Natural killer cell (primary cell): ENCODE data around the gene NDUFV1. TPM values are rescaled to one million over a fixed set of nuclear protein-coding genes. Genes with fewer than 3 reads are reported as not detected.

ENCODE experiments used
- ATAC-seq, 3 donors: fragments of 150-1000 bp in 2 of 3; fragments of 200-7000 bp in 1 of 3; cut with Tn5 transposase; 1 replicate in 1 of 3; 2 replicates in 2 of 3; pipeline ENCODE4 v1.10.0; 2021; ENCODE audit warnings: mild to moderate bottlenecking in 2 of 3, moderate library complexity in 2 of 3
- DNase-seq, 2 donors: peaks; one replicate each; pipeline versions ENCODE4 v3.0.0 to v3.0.0-alpha.2; 2013 to 2021; ENCODE audit warnings: mixed read lengths in 1 of 2
- H3K27ac ChIP-seq: one replicate; pipeline ENCODE4 v1.5.1; 2013; ENCODE audit warnings: mild to moderate bottlenecking, low read length
- H3K27me3 ChIP-seq: one replicate; pipeline ENCODE4 v1.6.1; 2013; ENCODE audit warnings: low read length; ENCODE audit not compliant: control insufficient read depth, insufficient read depth
- H3K36me3 ChIP-seq: one replicate; pipeline ENCODE4 v1.6.1; 2013; ENCODE audit warnings: low read length; ENCODE audit not compliant: control insufficient read depth, insufficient read depth
- H3K4me1 ChIP-seq: one replicate; pipeline ENCODE4 v1.6.1; 2013; ENCODE audit warnings: low read length; ENCODE audit not compliant: control insufficient read depth, insufficient read depth
- H3K4me3 ChIP-seq: one replicate; pipeline ENCODE4 v1.5.1; 2013; ENCODE audit warnings: low read length
- H3K9me3 ChIP-seq: one replicate; pipeline ENCODE4 v1.6.1; 2013; ENCODE audit warnings: low read length; ENCODE audit not compliant: control insufficient read depth, insufficient read depth
- H3K27ac Mint-ChIP-seq, 2 donors: one replicate each; pipeline ENCODE4 v1.8.0; 2022; ENCODE audit warnings: mild to moderate bottlenecking in 2 of 2, mixed read lengths in 2 of 2, moderate library complexity in 1 of 2
- H3K27me3 Mint-ChIP-seq, 2 donors: one replicate each; pipeline ENCODE4 v1.8.0; 2022; ENCODE audit warnings: low read depth in 2 of 2, mixed read lengths in 2 of 2
- H3K36me3 Mint-ChIP-seq: one replicate; pipeline ENCODE4 v1.8.0; 2022; ENCODE audit warnings: mixed read lengths
- H3K4me1 Mint-ChIP-seq, 2 donors: one replicate each; pipeline ENCODE4 v1.8.0; 2022; ENCODE audit warnings: mixed read lengths in 2 of 2
- H3K4me3 Mint-ChIP-seq: one replicate; pipeline ENCODE4 v1.8.0; 2022; ENCODE audit warnings: mild to moderate bottlenecking, moderate library complexity, mixed read lengths
- H3K9me3 Mint-ChIP-seq, 2 donors: one replicate each; pipeline ENCODE4 v1.8.0; 2022; ENCODE audit warnings: mixed read lengths in 2 of 2
- WGBS: methylation state at CpG from one replicate; pipeline ENCODE4 v1.1.7; 2013; ENCODE audit warnings: missing lambda C conversion rate; ENCODE audit not compliant: insufficient coverage; 5-methylcytosine and 5-hydroxymethylcytosine counted together
- intact Hi-C: fragments of 100-400 bp; cut with micrococcal nuclease; formaldehyde crosslinking; loops from one replicate; pipeline ENCODE4 v1.14.2; 2022
- total RNA-seq, 4 donors: library from RNA; stranded (reverse); fragments of 120-200 nt in 1 of 4; gene quantifications; one replicate each; pipeline versions ENCODE4 v1.2.3 to v1.2.4, GENCODE V29; 2013 to 2022
- TF ChIP-seq, protein P1 (sequence below): fragments of 200-600 bp; IDR thresholded peaks from one replicate; pipeline ENCODE4 v1.8.0; 2022; ENCODE audit warnings: antibody characterized with exemption

The NDUFV1 gene
- total RNA-seq, 3 donors from 2014 or later (not counting 1 experiment from before 2014, with no cell fraction given) = 346 to 393 (median 360) TPM

DNA sequence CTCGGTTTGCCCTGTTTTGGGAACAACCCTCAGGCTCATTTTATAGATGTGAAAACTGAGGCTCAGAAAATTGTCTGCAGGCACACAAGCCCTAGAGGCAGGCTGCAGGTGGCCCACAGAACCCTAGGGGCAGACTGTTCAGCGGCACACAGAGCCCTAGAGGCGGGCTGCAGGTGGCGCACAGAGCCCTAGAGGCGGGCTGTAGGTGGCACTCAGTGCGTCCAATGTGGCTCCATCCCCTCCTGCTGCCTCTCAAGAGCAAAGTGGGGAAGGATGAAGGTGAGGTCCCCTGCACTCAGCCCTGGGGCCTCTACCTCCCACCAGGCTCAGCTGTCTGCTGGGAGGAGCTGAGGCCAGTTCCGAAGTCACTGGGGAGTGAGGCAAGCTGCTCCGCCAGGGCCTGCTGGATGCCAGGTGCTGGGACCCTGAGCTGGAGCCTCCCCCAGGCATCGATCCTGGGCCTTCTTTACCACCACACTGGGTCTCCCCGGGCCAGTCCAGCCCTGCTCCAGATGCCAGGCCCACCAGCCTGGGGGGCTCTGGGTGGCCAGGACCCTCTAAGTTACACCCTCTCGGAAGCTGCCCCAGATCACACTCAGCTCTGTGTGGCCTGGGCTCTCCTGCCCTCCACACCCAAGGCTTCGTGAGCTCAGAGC is 41.5 kb downstream of the NDUFV1 start:
- peak overlapping the region; percentile 9 for H3K4me3 Mint-ChIP-seq
- H3K27ac Mint-ChIP-seq = peak overlapping the region in 1 of 2 donors; percentile 49
- no peak overlapping the region for H3K4me3 ChIP-seq
- H3K36me3 Mint-ChIP-seq = no peaks in the 10 kb centered on the region
- H3K9me3 Mint-ChIP-seq = no peaks in the 10 kb centered on the region
- peak; percentile 66 to 73 (median 71) for ATAC-seq
- no peaks in the 10 kb centered on the region for H3K27me3 Mint-ChIP-seq
- peaks cover 3% of the 10 kb centered on the region for H3K9me3 ChIP-seq
- H3K4me1 Mint-ChIP-seq = peaks cover 26 to 39% of the 10 kb centered on the region in 2 donors
- no peak overlapping the region for H3K27ac ChIP-seq
- peak in 1 of 2 donors; percentile 74 for DNase-seq
- WGBS = 54% methylated on average over 12 of the region's 12 CpGs
- no peaks in the 10 kb centered on the region for H3K36me3 ChIP-seq
- peaks cover 57% of the 10 kb centered on the region for H3K4me1 ChIP-seq
- H3K27me3 ChIP-seq = no peaks in the 10 kb centered on the region
- TF ChIP-seq, protein P1, sequence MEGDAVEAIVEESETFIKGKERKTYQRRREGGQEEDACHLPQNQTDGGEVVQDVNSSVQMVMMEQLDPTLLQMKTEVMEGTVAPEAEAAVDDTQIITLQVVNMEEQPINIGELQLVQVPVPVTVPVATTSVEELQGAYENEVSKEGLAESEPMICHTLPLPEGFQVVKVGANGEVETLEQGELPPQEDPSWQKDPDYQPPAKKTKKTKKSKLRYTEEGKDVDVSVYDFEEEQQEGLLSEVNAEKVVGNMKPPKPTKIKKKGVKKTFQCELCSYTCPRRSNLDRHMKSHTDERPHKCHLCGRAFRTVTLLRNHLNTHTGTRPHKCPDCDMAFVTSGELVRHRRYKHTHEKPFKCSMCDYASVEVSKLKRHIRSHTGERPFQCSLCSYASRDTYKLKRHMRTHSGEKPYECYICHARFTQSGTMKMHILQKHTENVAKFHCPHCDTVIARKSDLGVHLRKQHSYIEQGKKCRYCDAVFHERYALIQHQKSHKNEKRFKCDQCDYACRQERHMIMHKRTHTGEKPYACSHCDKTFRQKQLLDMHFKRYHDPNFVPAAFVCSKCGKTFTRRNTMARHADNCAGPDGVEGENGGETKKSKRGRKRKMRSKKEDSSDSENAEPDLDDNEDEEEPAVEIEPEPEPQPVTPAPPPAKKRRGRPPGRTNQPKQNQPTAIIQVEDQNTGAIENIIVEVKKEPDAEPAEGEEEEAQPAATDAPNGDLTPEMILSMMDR = peak; percentile 15
- intact Hi-C loops = no loop called here

DNA sequence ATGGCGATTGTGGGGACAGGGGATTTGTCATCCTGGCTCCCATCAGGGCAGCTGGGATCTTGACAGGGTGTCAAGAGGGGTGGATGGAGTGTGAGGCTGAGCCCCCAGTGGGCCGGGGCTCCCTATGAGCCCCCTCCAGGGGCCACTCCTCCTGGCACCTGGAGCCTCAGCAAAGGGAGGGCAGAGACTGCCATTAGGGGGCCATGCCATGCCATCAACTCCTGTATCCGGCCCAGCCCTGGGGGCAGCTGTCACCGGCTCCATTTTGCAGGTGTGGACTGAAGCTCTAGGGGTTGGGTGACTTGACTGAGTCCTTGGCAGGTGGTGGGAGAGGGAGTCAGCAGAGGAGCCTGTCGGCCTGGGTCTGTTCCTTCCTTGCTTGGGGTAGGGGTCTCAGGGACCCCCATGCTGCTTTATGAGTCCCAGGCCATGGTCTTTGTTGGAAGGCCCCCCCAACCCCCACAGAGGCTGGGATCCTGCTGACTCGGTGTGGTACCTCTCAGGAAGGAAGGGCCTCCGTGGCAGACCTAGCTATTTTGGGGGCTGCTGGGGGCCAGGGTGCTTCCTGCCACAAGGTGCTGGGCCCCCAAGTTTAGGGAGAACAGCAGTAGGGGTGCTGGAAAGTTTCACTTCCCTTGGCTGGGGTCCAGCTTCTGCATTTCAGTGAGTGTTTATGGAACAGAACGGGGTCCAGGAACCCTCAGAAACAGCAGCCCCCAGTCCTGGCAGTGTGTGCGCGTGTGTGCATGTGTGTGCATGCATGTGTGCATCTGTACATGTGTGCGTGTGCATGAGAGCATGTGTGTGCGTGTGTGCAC is 42.3 kb downstream of the NDUFV1 start:
- Histone ChIP-seq H3K4me3 (no peak overlapping the region), H3K4me1 (peaks cover 57% of the 10 kb centered on the region), H3K9me3 (peaks cover 2% of the 10 kb centered on the region), H3K27me3 (no peaks in the 10 kb centered on the region), H3K27ac (no peak overlapping the region), H3K36me3 (no peaks in the 10 kb centered on the region)
- H3K4me3 Mint-ChIP-seq = no peak overlapping the region
- 40% methylated on average over 12 of the region's 12 CpGs for WGBS
- intact Hi-C loops = no loop called here
- TF ChIP-seq, protein P1 = no peak
- H3K9me3 Mint-ChIP-seq = no peaks in the 10 kb centered on the region
- H3K36me3 Mint-ChIP-seq = no peaks in the 10 kb centered on the region
- peaks cover 26 to 39% of the 10 kb centered on the region in 2 donors for H3K4me1 Mint-ChIP-seq
- H3K27ac Mint-ChIP-seq = no peak overlapping the region
- ATAC-seq (no peak), DNase-seq (no peak)
- H3K27me3 Mint-ChIP-seq = no peaks in the 10 kb centered on the region

DNA sequence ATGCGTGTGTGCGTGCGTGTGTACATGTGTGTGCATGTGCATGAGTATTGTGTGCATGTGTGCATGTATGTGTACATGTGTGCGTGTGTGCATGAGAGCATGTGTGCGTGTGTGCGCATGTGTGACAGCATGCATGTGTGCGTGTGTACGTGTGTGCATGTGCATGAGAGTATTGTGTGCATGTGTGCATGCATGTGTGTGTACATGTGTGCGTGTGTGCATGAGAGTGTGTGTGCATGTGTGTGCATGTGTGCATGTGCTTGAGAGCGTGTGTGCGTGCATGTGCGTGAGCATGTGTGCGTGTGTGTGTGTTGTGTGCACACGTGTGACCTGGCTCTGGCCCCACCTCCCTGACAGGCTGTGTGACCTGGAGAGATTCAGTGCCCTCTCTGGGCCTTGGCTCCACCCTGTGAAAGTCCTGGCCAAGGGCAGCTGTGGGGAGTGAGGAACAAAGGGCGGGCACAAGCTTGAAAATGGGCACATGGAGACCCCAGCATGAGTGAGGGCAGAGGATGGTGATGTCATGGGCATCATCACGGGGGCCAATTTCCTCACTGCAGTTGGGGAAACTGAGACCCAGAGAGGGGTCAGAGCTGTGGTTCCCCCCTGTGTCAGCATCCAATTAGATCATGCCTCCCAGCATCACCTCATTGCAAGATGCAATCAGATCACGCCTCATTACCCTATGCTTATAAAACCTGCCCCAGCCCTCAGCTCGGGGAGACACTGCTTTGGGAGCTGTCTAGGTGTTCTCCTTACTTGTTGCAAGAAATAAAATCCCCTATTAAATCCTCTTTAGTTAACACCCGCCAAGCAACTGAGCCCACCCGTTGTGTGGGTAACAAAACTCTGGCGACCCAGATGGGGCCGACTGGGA is 43.1 kb downstream of the NDUFV1 start:
- H3K4me1 ChIP-seq = peaks cover 57% of the 10 kb centered on the region
- ATAC-seq (peak in 1 of 3 donors; percentile 3), DNase-seq (no peak)
- Mint-ChIP-seq H3K9me3 (no peaks in the 10 kb centered on the region), H3K27ac (peak overlapping the region; percentile 87 to 94), H3K4me3 (peak overlapping the region; percentile 95), H3K36me3 (no peaks in the 10 kb centered on the region), H3K4me1 (peaks cover 26 to 39% of the 10 kb centered on the region in 2 donors), H3K27me3 (no peaks in the 10 kb centered on the region)
- intact Hi-C loops = no loop called here
- TF ChIP-seq, protein P1 = no peak
- H3K27me3 ChIP-seq = no peaks in the 10 kb centered on the region
- WGBS = 77% methylated on average over 22 of the region's 22 CpGs
- peak overlapping the region; percentile 74 for H3K27ac ChIP-seq
- peak overlapping the region; percentile 46 for H3K4me3 ChIP-seq
- H3K9me3 ChIP-seq = no peaks in the 10 kb centered on the region
- H3K36me3 ChIP-seq = no peaks in the 10 kb centered on the region
